ENCODE measurements around the gene CALD1.

The CALD1 gene

GRCh38 chr7:134941185-134941900, 161.9 kb downstream of the CALD1 start:
- Histone ChIP-seq H3K4me1 (ENCODE audit: control insufficient read depth, low read depth, low read length) (peaks cover 11% of the 10 kb centered on the region), H3K4me3 (ENCODE audit: low read length) (no peak overlapping the region), H3K27ac (ENCODE audit: low read length) (no peak overlapping the region), H3K9me3 (ENCODE audit: control insufficient read depth, low read depth, low read length) (no peaks in the 10 kb centered on the region), H3K9ac (ENCODE audit: low read length) (no peak overlapping the region), H3K36me3 (ENCODE audit: control insufficient read depth, low read depth, low read length) (peaks cover 3% of the 10 kb centered on the region), H3K27me3 (ENCODE audit: control insufficient read depth, insufficient read depth, low read length) (no peaks in the 10 kb centered on the region)

- no peaks in the 10 kb centered on the region for H3K27me3 ChIP-seq (ENCODE audit: control insufficient read depth, insufficient read depth, low read length)
- H3K36me3 ChIP-seq (ENCODE audit: control insufficient read depth, low read depth, low read length) = peaks cover 3% of the 10 kb centered on the region
- H3K9me3 ChIP-seq (ENCODE audit: control insufficient read depth, low read depth, low read length) = no peaks in the 10 kb centered on the region
- H3K4me1 ChIP-seq (ENCODE audit: control insufficient read depth, low read depth, low read length) = peaks cover 11% of the 10 kb centered on the region
- no peak overlapping the region for H3K27ac ChIP-seq (ENCODE audit: low read length)
- H3K9ac ChIP-seq (ENCODE audit: low read length) = no peak overlapping the region
- H3K4me3 ChIP-seq (ENCODE audit: low read length) = no peak overlapping the region
These were observed 162.5 kb downstream of the CALD1 start for GRCh38 chr7:134941952-134942351.

- Histone ChIP-seq H3K4me1 (ENCODE audit: control insufficient read depth, low read depth, low read length) (peaks cover 11% of the 10 kb centered on the region), H3K9ac (ENCODE audit: low read length) (no peak overlapping the region), H3K27me3 (ENCODE audit: control insufficient read depth, insufficient read depth, low read length) (no peaks in the 10 kb centered on the region), H3K36me3 (ENCODE audit: control insufficient read depth, low read depth, low read length) (peaks cover 8% of the 10 kb centered on the region), H3K9me3 (ENCODE audit: control insufficient read depth, low read depth, low read length) (no peaks in the 10 kb centered on the region), H3K4me3 (ENCODE audit: low read length) (no peak overlapping the region), H3K27ac (ENCODE audit: low read length) (no peak overlapping the region)
These were observed 163.4 kb downstream of the CALD1 start for GRCh38 chr7:134942690-134943466.

GRCh38 chr7:134943785-134944400, 164.5 kb downstream of the CALD1 start:
- Histone ChIP-seq H3K27me3 (ENCODE audit: control insufficient read depth, insufficient read depth, low read length) (no peaks in the 10 kb centered on the region), H3K36me3 (ENCODE audit: control insufficient read depth, low read depth, low read length) (peaks cover 13% of the 10 kb centered on the region)

GRCh38 chr7:134945691-134946090, 166.3 kb downstream of the CALD1 start:
- no peak overlapping the region for H3K4me3 ChIP-seq (ENCODE audit: low read length)
- H3K27me3 ChIP-seq (ENCODE audit: control insufficient read depth, insufficient read depth, low read length) = no peaks in the 10 kb centered on the region
- H3K9me3 ChIP-seq (ENCODE audit: control insufficient read depth, low read depth, low read length) = no peaks in the 10 kb centered on the region
- no peak overlapping the region for H3K9ac ChIP-seq (ENCODE audit: low read length)
- peaks cover 31% of the 10 kb centered on the region for H3K36me3 ChIP-seq (ENCODE audit: control insufficient read depth, low read depth, low read length)
- no peak overlapping the region for H3K27ac ChIP-seq (ENCODE audit: low read length)
- peaks cover 9% of the 10 kb centered on the region for H3K4me1 ChIP-seq (ENCODE audit: control insufficient read depth, low read depth, low read length)

More at GRCh38 chr7:134943785-134944400, 164.5 kb downstream of the CALD1 start:
- no peak overlapping the region for H3K27ac ChIP-seq (ENCODE audit: low read length)
- no peaks in the 10 kb centered on the region for H3K9me3 ChIP-seq (ENCODE audit: control insufficient read depth, low read depth, low read length)
- no peak overlapping the region for H3K4me3 ChIP-seq (ENCODE audit: low read length)
- peaks cover 11% of the 10 kb centered on the region for H3K4me1 ChIP-seq (ENCODE audit: control insufficient read depth, low read depth, low read length)
- H3K9ac ChIP-seq (ENCODE audit: low read length) = no peak overlapping the region

GRCh38 chr7:134946260-134946659, 166.8 kb downstream of the CALD1 start:
- Histone ChIP-seq H3K27ac (ENCODE audit: low read length) (no peak overlapping the region), H3K9me3 (ENCODE audit: control insufficient read depth, low read depth, low read length) (no peaks in the 10 kb centered on the region), H3K36me3 (ENCODE audit: control insufficient read depth, low read depth, low read length) (peaks cover 37% of the 10 kb centered on the region), H3K4me1 (ENCODE audit: control insufficient read depth, low read depth, low read length) (peaks cover 3% of the 10 kb centered on the region), H3K4me3 (ENCODE audit: low read length) (no peak overlapping the region), H3K27me3 (ENCODE audit: control insufficient read depth, insufficient read depth, low read length) (no peaks in the 10 kb centered on the region), H3K9ac (ENCODE audit: low read length) (no peak overlapping the region)

GRCh38 chr7:134947329-134947728, 167.9 kb downstream of the CALD1 start:
- H3K9ac ChIP-seq (ENCODE audit: low read length) = no peak overlapping the region
- H3K4me3 ChIP-seq (ENCODE audit: low read length) = no peak overlapping the region
- H3K27ac ChIP-seq (ENCODE audit: low read length) = no peak overlapping the region
- H3K27me3 ChIP-seq (ENCODE audit: control insufficient read depth, insufficient read depth, low read length) = no peaks in the 10 kb centered on the region
- no peaks in the 10 kb centered on the region for H3K9me3 ChIP-seq (ENCODE audit: control insufficient read depth, low read depth, low read length)
- peaks cover 45% of the 10 kb centered on the region for H3K36me3 ChIP-seq (ENCODE audit: control insufficient read depth, low read depth, low read length)
- peaks cover 3% of the 10 kb centered on the region for H3K4me1 ChIP-seq (ENCODE audit: control insufficient read depth, low read depth, low read length)

- H3K9ac ChIP-seq (ENCODE audit: low read length) = no peak overlapping the region
- H3K9me3 ChIP-seq (ENCODE audit: control insufficient read depth, low read depth, low read length) = no peaks in the 10 kb centered on the region
- no peaks in the 10 kb centered on the region for H3K27me3 ChIP-seq (ENCODE audit: control insufficient read depth, insufficient read depth, low read length)
- H3K36me3 ChIP-seq (ENCODE audit: control insufficient read depth, low read depth, low read length) = peaks cover 49% of the 10 kb centered on the region
- H3K27ac ChIP-seq (ENCODE audit: low read length) = no peak overlapping the region
- peaks cover 1% of the 10 kb centered on the region for H3K4me1 ChIP-seq (ENCODE audit: control insufficient read depth, low read depth, low read length)
- H3K4me3 ChIP-seq (ENCODE audit: low read length) = no peak overlapping the region
These were observed 168.4 kb downstream of the CALD1 start for GRCh38 chr7:134947831-134948230.

- no peaks in the 10 kb centered on the region for H3K27me3 ChIP-seq (ENCODE audit: control insufficient read depth, insufficient read depth, low read length)
- H3K9ac ChIP-seq (ENCODE audit: low read length) = no peak overlapping the region
- H3K36me3 ChIP-seq (ENCODE audit: control insufficient read depth, low read depth, low read length) = peaks cover 51% of the 10 kb centered on the region
- no peak overlapping the region for H3K27ac ChIP-seq (ENCODE audit: low read length)
- no peak overlapping the region for H3K4me3 ChIP-seq (ENCODE audit: low read length)
- H3K4me1 ChIP-seq (ENCODE audit: control insufficient read depth, low read depth, low read length) = no peaks in the 10 kb centered on the region
- no peaks in the 10 kb centered on the region for H3K9me3 ChIP-seq (ENCODE audit: control insufficient read depth, low read depth, low read length)
These were observed 168.8 kb downstream of the CALD1 start for GRCh38 chr7:134948246-134948645.

GRCh38 chr7:134948736-134949135, 169.3 kb downstream of the CALD1 start:
- no peaks in the 10 kb centered on the region for H3K9me3 ChIP-seq (ENCODE audit: control insufficient read depth, low read depth, low read length)
- no peaks in the 10 kb centered on the region for H3K27me3 ChIP-seq (ENCODE audit: control insufficient read depth, insufficient read depth, low read length)
- no peak overlapping the region for H3K27ac ChIP-seq (ENCODE audit: low read length)
- no peak overlapping the region for H3K4me3 ChIP-seq (ENCODE audit: low read length)
- no peak overlapping the region for H3K9ac ChIP-seq (ENCODE audit: low read length)
- H3K4me1 ChIP-seq (ENCODE audit: control insufficient read depth, low read depth, low read length) = no peaks in the 10 kb centered on the region
- H3K36me3 ChIP-seq (ENCODE audit: control insufficient read depth, low read depth, low read length) = peaks cover 51% of the 10 kb centered on the region

GRCh38 chr7:134949171-134949570, 169.7 kb downstream of the CALD1 start:
- Histone ChIP-seq H3K9ac (ENCODE audit: low read length) (no peak overlapping the region), H3K4me3 (ENCODE audit: low read length) (no peak overlapping the region), H3K9me3 (ENCODE audit: control insufficient read depth, low read depth, low read length) (no peaks in the 10 kb centered on the region), H3K27me3 (ENCODE audit: control insufficient read depth, insufficient read depth, low read length) (no peaks in the 10 kb centered on the region), H3K27ac (ENCODE audit: low read length) (no peak overlapping the region), H3K4me1 (ENCODE audit: control insufficient read depth, low read depth, low read length) (no peaks in the 10 kb centered on the region), H3K36me3 (ENCODE audit: control insufficient read depth, low read depth, low read length) (peaks cover 51% of the 10 kb centered on the region)

Measured in iPS-18a (cell line).